ENCODE data around the gene CST1.

DNA sequence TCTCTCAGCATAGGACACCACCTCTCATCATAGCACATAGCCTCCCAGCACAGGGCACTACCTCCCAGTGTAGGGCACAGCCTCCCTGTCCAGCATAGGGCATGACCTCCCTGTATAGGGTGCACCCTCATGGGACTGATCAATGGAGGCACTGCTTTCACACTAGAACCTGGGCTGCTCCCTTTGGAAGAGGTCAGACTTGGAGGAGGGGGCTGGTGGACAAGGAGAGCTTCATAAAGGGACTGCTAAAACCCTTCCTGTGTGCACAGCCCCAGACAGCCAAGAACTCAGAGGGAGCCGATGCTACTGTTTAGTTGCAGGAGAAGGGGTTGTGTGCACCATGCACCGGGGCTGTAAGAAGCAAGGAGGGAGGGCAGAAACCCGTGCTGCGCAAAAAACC lies 40.0 kb downstream of the CST1 start:
- no peak for TF ChIP-seq ZNF274 (IDR thresholded peaks at IDR 0.05; ENCODE audit: low read depth, low read length)
- TF ChIP-seq YY1 (IDR thresholded peaks at IDR 0.05; ENCODE audit: insufficient read depth, insufficient read length), result no peak
- TF ChIP-seq SUZ12 (IDR thresholded peaks at IDR 0.05; ENCODE audit: extremely low read depth, insufficient read depth, insufficient read length), result no peak

Data from NT2/D1 (cell line).